Activated naive CD8-positive, alpha-beta T cell (primary cell): ENCODE measurements around the gene AVL9.
"Not testable (repeated sequence)": the region's sequence is repeated elsewhere in the genome, so short reads cannot be mapped to it uniquely, and the experiment has no call there.

Experiments
- H3K27ac Mint-ChIP-seq: one replicate; pipeline ENCODE4 v1.8.0; 2021; ENCODE audit warnings: mixed read lengths
- H3K27me3 Mint-ChIP-seq: one replicate; pipeline ENCODE4 v1.8.0; 2021; ENCODE audit warnings: mixed read lengths
- H3K36me3 Mint-ChIP-seq: one replicate; pipeline ENCODE4 v1.8.0; 2021; ENCODE audit warnings: mixed read lengths
- H3K4me1 Mint-ChIP-seq: one replicate; pipeline ENCODE4 v1.8.0; 2021; ENCODE audit warnings: low read depth, mixed read lengths
- H3K4me3 Mint-ChIP-seq: one replicate; pipeline ENCODE4 v1.8.0; 2021; ENCODE audit warnings: mild to moderate bottlenecking, mixed read lengths
- H3K9me3 Mint-ChIP-seq: one replicate; pipeline ENCODE4 v1.8.0; 2021; ENCODE audit warnings: low read depth, mixed read lengths

The AVL9 gene

DNA sequence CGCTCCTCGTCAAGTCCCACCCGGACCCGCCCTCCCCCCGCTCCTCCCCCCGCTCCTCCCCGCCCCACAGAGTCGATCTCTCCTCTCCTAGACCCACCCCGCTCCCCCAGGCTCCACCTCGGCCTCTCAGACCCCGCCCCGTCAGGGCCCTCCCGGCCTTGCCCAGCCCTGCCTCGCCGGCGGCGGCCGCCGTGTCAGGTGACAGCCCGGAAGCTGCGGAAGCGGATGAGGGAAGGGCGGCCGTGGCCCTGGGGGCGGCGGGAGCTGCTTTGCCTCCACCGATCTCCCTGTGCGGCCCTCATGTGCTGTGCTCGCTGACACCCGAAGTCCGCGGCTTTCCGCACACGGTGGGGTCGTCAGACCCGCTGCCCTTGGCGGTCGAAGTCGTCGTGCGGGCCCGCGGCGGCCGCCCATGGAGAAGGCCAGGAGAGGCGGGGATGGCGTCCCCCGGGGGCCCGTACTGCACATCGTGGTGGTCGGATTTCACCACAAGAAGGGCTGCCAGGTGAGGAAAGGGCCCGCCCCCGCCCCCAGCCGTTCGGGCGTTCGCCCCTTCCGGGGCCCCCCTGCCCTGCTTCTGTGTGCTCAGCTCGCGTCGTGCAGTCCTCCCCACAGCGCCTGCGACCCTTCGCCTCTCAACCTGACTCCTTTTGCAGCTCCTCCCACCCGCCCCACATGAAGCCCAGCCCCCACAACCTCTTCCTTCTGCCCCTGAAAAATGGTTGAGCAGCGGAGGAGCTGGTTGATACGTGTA lies at the start of gene AVL9:
Gene AVL9 (plus strand): TSS at position 192 of the 754 bp plus-strand sequence. CDS start 221 bp downstream, at position 413.
- Mint-ChIP-seq H3K4me1 (peaks cover 47% of the 10 kb centered on the region), H3K27me3 (no peaks in the 10 kb centered on the region), H3K9me3 (no peaks in the 10 kb centered on the region), H3K27ac (peak within 1 kb of the TSS; percentile 94), H3K4me3 (peak within 1 kb of the TSS; percentile 96), H3K36me3 (peaks cover under 1% of the 10 kb centered on the region)

DNA sequence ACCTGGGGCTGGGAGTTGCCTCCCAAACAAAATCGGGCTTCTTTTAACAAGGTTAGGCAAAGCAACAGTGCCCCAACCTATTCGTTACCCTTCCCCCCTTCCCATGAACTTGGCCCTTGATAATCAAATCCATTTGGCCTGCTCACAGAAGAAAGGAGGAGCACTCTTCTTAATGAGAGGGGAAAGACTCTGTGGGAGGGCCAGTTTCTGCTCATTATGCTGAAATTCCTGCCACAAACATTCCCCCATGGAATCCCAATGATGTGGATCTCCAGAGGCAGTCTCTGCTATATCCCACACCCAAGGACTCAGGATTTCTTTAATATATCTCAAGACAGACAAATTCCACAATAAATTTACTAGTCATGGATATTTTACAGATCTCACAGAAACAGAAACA lies 48.1 kb upstream of the AVL9 start:
- H3K27ac Mint-ChIP-seq = no peak overlapping the region
- no peak overlapping the region for H3K4me3 Mint-ChIP-seq
- H3K9me3 Mint-ChIP-seq = no peaks in the 10 kb centered on the region
- peaks cover 6% of the 10 kb centered on the region for H3K27me3 Mint-ChIP-seq
- H3K4me1 Mint-ChIP-seq = no peaks in the 10 kb centered on the region
- no peaks in the 10 kb centered on the region for H3K36me3 Mint-ChIP-seq

DNA sequence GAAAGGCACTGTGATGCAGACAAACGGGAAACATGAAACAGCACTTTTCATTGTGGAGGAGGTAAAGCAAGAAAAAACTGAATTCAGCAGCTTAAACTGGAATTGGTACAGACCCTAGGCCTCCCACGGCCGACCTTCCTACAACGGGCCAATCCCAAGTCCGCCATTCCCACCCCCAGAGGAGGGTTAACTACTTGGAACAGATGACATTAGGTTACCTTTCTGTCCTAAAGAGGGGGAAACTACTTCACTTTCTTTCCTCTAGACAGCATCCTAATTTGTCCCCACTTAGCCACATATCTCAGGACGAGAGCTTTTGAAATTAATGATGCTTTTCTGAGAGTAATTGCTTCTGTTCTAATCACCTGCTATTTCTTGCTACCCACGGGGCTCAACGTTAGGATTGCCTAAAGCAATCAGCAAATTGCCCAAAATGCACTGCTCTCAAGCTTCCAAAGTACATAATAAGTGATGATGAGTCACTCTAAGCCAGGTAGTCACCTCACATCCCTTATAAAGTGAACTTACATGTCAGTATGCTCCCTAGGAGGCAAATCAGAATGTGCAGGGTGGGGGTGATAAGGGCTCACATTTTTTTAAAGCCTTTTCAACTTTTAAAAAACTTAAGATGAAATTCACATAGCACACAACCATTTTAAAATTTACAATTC lies 41.8 kb upstream of the AVL9 start:
- Mint-ChIP-seq H3K27me3 (peaks cover 4% of the 10 kb centered on the region), H3K4me3 (no peak overlapping the region), H3K4me1 (no peaks in the 10 kb centered on the region), H3K27ac (no peak overlapping the region), H3K36me3 (no peaks in the 10 kb centered on the region), H3K9me3 (peaks cover 4% of the 10 kb centered on the region)

DNA sequence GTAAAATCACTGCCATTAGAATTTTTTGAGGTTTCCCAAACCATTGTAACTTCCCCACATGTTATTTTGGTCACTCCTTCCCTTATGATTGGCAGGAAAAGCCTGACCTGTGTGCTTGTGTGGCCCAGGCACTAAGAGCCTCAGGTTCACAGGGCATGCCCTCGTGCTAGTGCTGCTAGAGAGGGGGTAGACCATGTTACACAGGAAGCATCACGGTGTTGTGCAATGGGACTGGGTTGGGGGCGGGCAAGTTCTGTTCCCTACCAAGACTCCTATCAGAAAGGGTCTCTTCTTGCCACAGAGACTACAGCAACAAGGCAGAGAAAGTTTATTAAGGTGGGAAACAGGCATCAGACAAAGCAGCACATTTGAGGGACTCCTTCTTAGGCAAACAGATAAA lies 37.3 kb upstream of the AVL9 start:
- Mint-ChIP-seq H3K4me3 (no peak overlapping the region), H3K27me3 (peaks cover 4% of the 10 kb centered on the region)

DNA sequence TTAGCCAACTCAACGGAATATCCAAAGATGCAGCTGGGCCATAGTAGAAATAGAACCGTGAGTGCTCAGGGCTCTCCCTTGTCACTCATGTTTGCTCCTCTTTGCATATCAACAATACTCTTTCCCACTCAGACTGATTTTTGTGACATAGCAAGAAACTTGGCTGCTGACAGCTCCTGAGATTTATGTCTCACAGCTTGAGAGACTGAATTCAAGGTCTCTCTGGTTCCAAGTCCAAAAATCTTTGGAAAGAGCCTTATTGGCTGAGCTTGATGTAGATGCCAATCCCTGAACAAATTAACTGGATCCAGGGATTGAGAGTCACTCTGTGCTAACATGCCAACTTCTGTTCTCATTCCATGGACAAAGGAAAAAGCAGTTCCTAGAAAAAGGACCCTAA lies 35.5 kb upstream of the AVL9 start:
- H3K4me3 Mint-ChIP-seq = no peak overlapping the region
- no peaks in the 10 kb centered on the region for H3K9me3 Mint-ChIP-seq
- no peak overlapping the region for H3K27ac Mint-ChIP-seq
- H3K27me3 Mint-ChIP-seq = no peaks in the 10 kb centered on the region
- no peaks in the 10 kb centered on the region for H3K36me3 Mint-ChIP-seq
- H3K4me1 Mint-ChIP-seq = no peaks in the 10 kb centered on the region

More for the DNA sequence above, 37.3 kb upstream of the AVL9 start:
- Mint-ChIP-seq H3K36me3 (no peaks in the 10 kb centered on the region), H3K4me1 (no peaks in the 10 kb centered on the region), H3K27ac (no peak overlapping the region), H3K9me3 (peaks cover 4% of the 10 kb centered on the region)

DNA sequence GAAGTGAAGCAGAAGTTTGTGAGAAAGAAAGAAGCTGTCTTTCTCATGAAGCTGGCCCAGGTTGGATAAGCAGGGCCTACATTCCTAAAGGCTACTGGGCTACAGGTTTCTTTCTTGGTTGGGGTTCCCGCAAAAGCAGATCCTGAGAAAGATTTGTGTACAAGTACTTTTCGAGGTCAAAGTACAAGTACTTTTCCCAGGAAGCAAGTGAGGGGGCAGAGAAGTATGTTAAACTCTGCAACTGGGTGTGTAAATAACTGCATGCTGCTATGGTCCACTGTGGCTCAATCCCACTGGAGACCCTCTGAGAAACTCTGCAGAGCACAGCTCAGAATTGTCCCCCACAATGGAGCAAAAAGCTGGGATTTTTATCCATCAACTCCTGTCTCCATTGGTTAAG lies 33.8 kb upstream of the AVL9 start:
- no peaks in the 10 kb centered on the region for H3K9me3 Mint-ChIP-seq

DNA sequence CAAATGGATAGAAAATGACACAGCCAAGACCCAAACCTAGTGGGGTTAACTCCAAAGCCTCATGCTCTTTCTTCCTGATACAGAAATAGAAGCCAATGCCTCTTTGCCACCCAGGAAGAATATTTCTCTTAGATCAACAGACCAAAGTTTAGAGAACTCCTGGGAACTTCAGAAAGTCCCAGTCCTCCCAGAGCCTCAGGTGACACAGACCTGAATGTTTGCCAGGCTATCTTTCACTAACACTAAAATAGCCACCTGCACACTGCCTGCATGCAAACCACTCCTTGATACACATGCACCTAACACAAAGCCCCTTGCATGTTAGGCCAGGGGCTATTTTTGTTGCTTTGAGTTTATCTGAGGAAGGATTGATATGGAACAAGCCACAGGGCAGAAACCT lies 32.8 kb upstream of the AVL9 start:
- Mint-ChIP-seq H3K27ac (no peak overlapping the region), H3K9me3 (no peaks in the 10 kb centered on the region), H3K36me3 (no peaks in the 10 kb centered on the region), H3K27me3 (no peaks in the 10 kb centered on the region), H3K4me3 (no peak overlapping the region), H3K4me1 (no peaks in the 10 kb centered on the region)

More for the DNA sequence above, 33.8 kb upstream of the AVL9 start:
- no peaks in the 10 kb centered on the region for H3K4me1 Mint-ChIP-seq
- H3K4me3 Mint-ChIP-seq = no peak overlapping the region
- H3K27me3 Mint-ChIP-seq = no peaks in the 10 kb centered on the region
- H3K27ac Mint-ChIP-seq = no peak overlapping the region
- H3K36me3 Mint-ChIP-seq = no peaks in the 10 kb centered on the region

DNA sequence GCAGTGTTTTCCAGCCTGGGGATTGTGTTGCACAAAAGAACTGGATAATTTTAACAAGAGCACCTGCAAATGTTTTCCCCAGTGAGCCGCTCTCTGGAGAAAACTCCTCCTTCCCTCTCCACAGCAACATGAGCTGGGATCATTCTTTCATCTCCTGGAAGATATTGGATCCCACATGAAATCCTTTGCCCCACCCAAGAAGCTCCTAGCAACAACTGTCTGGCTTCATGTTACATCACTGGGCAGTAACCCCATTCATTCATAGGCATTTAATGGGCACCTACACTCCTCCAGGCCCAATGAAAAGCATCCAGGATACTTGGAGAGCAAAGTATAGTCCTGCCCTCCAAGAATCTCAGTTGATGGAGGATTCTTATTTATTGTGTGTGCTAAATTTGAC lies 32.3 kb upstream of the AVL9 start:
- H3K9me3 Mint-ChIP-seq = no peaks in the 10 kb centered on the region
- no peaks in the 10 kb centered on the region for H3K36me3 Mint-ChIP-seq
- no peaks in the 10 kb centered on the region for H3K27me3 Mint-ChIP-seq
- no peak overlapping the region for H3K27ac Mint-ChIP-seq
- H3K4me1 Mint-ChIP-seq = no peaks in the 10 kb centered on the region
- no peak overlapping the region for H3K4me3 Mint-ChIP-seq

DNA sequence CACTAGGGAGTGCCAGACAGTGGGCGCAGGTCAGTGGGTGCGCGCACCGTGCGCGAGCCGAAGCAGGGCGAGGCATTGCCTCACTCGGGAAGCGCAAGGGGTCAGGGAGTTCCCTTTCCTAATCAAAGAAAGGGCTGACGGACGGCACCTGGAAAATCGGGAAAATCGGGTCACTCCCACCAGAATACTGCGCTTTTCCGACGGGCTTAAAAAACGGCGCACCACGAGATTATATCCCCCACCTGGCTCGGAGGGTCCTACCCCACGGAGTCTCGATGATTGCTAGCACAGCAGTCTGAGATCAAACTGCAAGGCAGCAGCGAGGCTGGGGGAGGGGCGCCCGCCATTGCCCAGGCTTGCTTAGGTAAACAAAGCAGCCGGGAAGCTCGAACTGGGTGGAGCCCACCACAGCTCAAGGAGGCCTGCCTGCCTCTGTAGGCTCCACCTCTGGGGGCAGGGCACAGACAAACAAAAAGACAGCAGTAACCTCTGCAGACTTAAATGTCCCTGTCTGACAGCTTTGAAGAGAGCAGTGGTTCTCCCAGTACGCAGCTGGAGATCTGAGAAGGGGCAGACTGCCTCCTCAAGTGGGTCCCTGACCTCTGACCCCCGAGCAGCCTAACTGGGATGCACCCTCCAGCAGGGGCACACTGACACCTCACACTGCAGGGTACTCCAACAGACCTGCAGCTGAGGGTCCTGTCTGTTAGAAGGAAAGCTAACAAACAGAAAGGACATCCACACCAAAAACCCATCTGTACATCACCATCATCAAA lies 30.5 kb upstream of the AVL9 start:
- H3K36me3 Mint-ChIP-seq, H3K27ac Mint-ChIP-seq, H3K4me1 Mint-ChIP-seq, H3K4me3 Mint-ChIP-seq, H3K9me3 Mint-ChIP-seq, H3K27me3 Mint-ChIP-seq: not testable (repeated sequence)

DNA sequence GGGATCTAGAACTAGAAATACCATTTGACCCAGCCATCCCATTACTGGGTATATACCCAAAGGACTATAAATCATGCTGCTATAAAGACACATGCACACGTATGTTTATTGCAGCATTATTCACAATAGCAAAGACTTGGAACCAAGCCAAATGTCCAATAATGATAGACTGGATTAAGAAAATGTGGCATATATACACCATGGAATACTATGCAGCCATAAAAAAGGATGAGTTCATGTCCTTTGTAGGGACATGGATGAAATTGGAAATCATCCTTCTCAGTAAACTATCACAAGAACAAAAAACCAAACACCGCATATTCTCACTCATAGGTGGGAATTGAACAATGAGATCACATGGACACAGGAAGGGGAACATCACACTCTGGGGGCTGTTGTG lies 25.3 kb upstream of the AVL9 start:
- H3K9me3 Mint-ChIP-seq, H3K36me3 Mint-ChIP-seq, H3K27me3 Mint-ChIP-seq, H3K4me1 Mint-ChIP-seq, H3K4me3 Mint-ChIP-seq, H3K27ac Mint-ChIP-seq: not testable (repeated sequence)

DNA sequence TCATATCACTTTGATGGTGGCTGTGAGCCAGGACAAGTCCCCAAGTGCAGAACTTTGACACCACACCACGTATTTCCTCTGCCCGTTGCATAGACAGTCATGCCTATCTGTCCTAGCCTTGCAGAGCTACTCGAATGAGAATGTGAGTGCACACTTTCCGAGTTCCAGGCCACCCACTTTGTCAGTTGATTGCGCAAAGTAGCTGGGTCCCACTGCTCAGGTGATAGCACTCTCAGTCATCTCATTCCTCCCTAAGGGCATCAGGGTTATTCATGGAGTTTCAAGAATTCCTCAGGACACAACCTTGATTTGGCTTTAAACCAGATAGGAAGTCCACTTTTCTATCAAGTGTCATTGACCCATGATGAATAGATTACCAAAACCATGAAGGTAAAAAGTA lies 24.4 kb upstream of the AVL9 start:
- no peaks in the 10 kb centered on the region for H3K9me3 Mint-ChIP-seq
- no peak overlapping the region for H3K27ac Mint-ChIP-seq
- no peak overlapping the region for H3K4me3 Mint-ChIP-seq
- no peaks in the 10 kb centered on the region for H3K36me3 Mint-ChIP-seq
- peaks cover 2% of the 10 kb centered on the region for H3K27me3 Mint-ChIP-seq
- H3K4me1 Mint-ChIP-seq = no peaks in the 10 kb centered on the region

DNA sequence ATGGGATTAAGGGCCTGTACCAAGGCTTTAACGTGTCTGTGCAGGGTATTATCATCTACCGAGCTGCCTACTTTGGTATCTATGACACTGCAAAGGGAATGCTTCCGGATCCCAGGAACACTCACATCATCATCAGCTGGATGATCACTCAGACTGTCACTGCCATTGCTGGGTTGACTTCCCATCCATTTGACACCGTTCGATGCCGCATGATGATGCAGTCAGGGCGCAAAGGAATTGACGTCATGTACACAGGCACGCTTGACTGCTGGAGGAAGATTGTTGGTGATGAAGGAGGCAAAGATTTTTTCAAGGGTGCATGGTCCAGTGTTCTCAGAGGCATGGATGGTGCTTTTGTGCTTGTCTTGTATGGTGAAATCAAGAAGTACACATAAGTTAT lies 23.3 kb upstream of the AVL9 start:
- Mint-ChIP-seq H3K36me3 (no peaks in the 10 kb centered on the region), H3K27ac (no peak overlapping the region), H3K27me3 (peaks cover 2% of the 10 kb centered on the region), H3K4me3 (no peak overlapping the region), H3K9me3 (no peaks in the 10 kb centered on the region), H3K4me1 (no peaks in the 10 kb centered on the region)

DNA sequence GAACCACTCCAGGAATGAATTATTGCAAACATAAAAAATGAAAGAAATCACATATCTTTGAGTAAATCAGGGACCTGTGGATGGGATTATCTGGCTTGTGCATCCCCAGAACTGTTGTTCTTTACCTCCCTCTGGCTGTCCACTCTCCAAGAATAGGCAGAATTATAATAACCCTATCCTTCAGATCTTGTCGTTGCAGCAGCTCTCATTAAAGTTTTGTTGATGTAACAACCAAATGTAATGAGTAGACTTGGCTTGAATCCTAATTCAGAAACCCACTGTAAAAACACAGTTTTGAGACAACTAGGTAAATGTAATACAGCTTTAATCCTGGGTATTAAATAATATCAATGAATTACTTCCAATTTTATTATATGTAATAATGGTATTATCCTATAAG lies 21.3 kb upstream of the AVL9 start:
- Mint-ChIP-seq H3K4me1 (no peaks in the 10 kb centered on the region), H3K36me3 (no peaks in the 10 kb centered on the region), H3K9me3 (no peaks in the 10 kb centered on the region), H3K27ac (no peak overlapping the region), H3K27me3 (peaks cover 2% of the 10 kb centered on the region), H3K4me3 (no peak overlapping the region)

DNA sequence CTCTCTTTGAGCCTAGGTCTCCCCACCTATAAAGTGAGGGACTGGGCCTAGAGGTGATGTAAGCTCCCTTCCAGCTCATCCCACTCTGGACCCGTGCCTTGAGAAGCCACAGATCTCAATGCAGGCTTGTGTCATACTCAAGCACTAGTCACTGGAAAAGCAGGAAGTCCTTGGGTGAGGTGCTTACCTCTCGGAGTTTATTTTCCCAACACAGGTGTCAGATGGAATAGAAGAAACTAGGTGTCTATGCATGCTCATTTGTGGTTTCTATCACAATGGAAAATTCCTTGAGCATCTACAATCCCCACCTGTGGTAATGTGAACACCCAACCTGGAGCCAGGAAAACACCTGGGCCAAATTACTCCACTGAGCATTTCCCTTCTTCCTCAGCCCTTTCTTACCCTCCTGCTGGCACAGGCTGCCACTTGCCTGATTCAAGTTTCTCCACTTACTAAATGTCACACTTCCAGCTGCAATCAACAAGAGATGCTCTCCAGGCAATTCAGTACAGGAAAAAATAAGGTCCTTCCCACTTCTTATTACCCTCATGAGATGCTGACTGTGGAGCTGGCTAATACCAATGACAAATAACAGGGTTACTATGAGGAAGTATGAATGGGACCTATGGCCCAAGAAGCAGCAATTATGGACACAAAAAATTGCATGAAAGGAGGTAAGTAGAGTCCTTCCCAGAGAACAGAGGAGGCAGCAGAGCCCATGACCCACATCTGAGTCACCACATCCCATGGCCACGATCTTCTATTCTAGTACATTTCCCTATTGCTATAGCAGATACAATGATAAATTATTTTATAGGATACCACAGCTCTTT lies 18.3 kb upstream of the AVL9 start:
- no peaks in the 10 kb centered on the region for H3K27me3 Mint-ChIP-seq
- H3K4me1 Mint-ChIP-seq = peaks cover 5% of the 10 kb centered on the region
- H3K4me3 Mint-ChIP-seq = no peak overlapping the region
- H3K27ac Mint-ChIP-seq = no peak overlapping the region
- no peaks in the 10 kb centered on the region for H3K36me3 Mint-ChIP-seq
- H3K9me3 Mint-ChIP-seq = no peaks in the 10 kb centered on the region

DNA sequence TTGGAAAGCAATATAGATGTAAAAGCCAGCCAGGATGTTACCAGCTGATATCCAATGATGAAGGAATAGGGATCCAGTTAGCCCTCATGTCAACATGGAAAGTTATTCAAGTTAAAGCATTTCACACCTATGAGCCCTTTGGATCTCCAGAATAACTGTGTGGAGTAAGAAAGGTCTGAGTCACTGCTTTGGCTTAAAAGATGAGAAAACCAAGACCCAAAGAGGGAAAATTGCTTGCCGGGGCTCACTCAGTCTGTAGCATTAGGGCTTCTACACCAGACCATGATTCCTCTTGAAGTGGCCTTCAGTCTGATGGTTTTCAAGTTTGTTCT lies 17.7 kb upstream of the AVL9 start:
- H3K4me3 Mint-ChIP-seq = no peak overlapping the region
- H3K4me1 Mint-ChIP-seq = peaks cover 5% of the 10 kb centered on the region
- H3K27me3 Mint-ChIP-seq = no peaks in the 10 kb centered on the region
- no peaks in the 10 kb centered on the region for H3K9me3 Mint-ChIP-seq
- H3K27ac Mint-ChIP-seq = no peak overlapping the region
- H3K36me3 Mint-ChIP-seq = no peaks in the 10 kb centered on the region
